PC-9 (cell line): Measurements from ENCODE around the gene FPGS. TPM values are rescaled to one million over a fixed set of nuclear protein-coding genes. Genes with fewer than 3 reads are reported as not detected.
A peak's percentile ranks its signal among the peaks of the same experiment; 100 is the strongest.

Experiments used
- BruUV-seq: library from RNA; stranded (reverse); fragments of 400-500 nt; replicated peaks from 2 replicates; lab custom pipeline; 2021; lab: Mats Ljungman, UMichigan
- CTCF ChIA-PET: fragments of 300-600 bp; sonication (Branson Sonifier 250); formaldehyde crosslinking; loops from one replicate; lab custom pipeline; 2022; ENCODE audit warnings: antibody characterized with exemption; lab: Charles Lee
- POLR2A ChIA-PET: fragments of 300-600 bp; sonication (Branson Sonifier 250); formaldehyde crosslinking; loops from one replicate; lab custom pipeline; 2022; ENCODE audit warnings: antibody characterized with exemption; ENCODE audit not compliant: unreplicated experiment; lab: Charles Lee
- DNase-seq, 2 experiments: peaks; one replicate each; pipeline versions ENCODE4 v3.0.0 to v3.0.0-alpha.2; 2015 to 2022; ENCODE audit warnings: mixed read lengths in 1 of 2
- H2AFZ ChIP-seq: fragments of 200-600 bp; sonication (generic); 2 replicates; pipeline ENCODE4 v1.8.1; 2017; ENCODE audit warnings: antibody characterized with exemption
- H3F3A ChIP-seq: fragments of 200-600 bp; sonication (generic); 2 replicates; pipeline ENCODE4 v1.8.1; 2017; ENCODE audit warnings: antibody characterized with exemption, mild to moderate bottlenecking, low read depth; ENCODE audit not compliant: insufficient read depth
- H3K27ac ChIP-seq: fragments of 200-600 bp; sonication (generic); 2 replicates; pipeline ENCODE4 v1.6.1; 2016; ENCODE audit warnings: mixed run types
- H3K27me3 ChIP-seq: fragments of 200-600 bp; sonication (generic); 2 replicates; pipeline ENCODE4 v1.6.1; 2016; ENCODE audit warnings: low read depth, mixed run types; ENCODE audit not compliant: insufficient read depth
- H3K36me3 ChIP-seq: fragments of 200-600 bp; sonication (generic); 2 replicates; pipeline ENCODE4 v1.6.1; 2016; ENCODE audit warnings: low read depth, mixed run types
- H3K4me1 ChIP-seq: fragments of 200-600 bp; sonication (generic); replicated peaks from 2 replicates; pipeline ENCODE4 v1.6.1; 2016; ENCODE audit warnings: mixed run types; ENCODE audit not compliant: insufficient read depth
- H3K4me2 ChIP-seq: fragments of 200-600 bp; sonication (generic); 2 replicates; pipeline ENCODE4 v1.6.1; 2017; ENCODE audit warnings: mixed run types
- H3K4me3 ChIP-seq: fragments of 200-600 bp; sonication (generic); 2 replicates; pipeline ENCODE4 v1.6.1; 2016; ENCODE audit warnings: mixed run types
- H3K79me2 ChIP-seq: fragments of 200-600 bp; sonication (generic); 2 replicates; pipeline ENCODE4 v1.6.1; 2017; ENCODE audit warnings: low read depth, mixed run types
- H3K9me2 ChIP-seq: fragments of 200-600 bp; sonication (generic); 2 replicates; pipeline ENCODE4 v1.8.1; 2017; ENCODE audit warnings: mild to moderate bottlenecking; ENCODE audit not compliant: insufficient read depth
- H3K9me3 ChIP-seq: fragments of 200-600 bp; sonication (generic); 2 replicates; pipeline ENCODE4 v1.8.1; 2016; ENCODE audit warnings: low read depth; ENCODE audit not compliant: insufficient read depth
- H4K20me1 ChIP-seq: fragments of 200-600 bp; sonication (generic); 2 replicates; pipeline ENCODE4 v1.8.1; 2017; ENCODE audit not compliant: insufficient read depth
- EZH2 ChIP-seq: fragments of 200-600 bp; sonication (generic); IDR thresholded peaks from 2 replicates; pipeline ENCODE4 v1.8.0; 2017; ENCODE audit warnings: antibody characterized with exemption, low read depth
- intact Hi-C: fragments of 100-400 bp; cut with micrococcal nuclease; formaldehyde crosslinking; loops from one replicate; pipeline ENCODE4 v1.10.0; 2022; ENCODE audit not compliant: unreplicated experiment
- total RNA-seq: library from RNA; stranded (reverse); gene quantifications from 2 replicates; pipeline ENCODE4 v1.2.3, GENCODE V29; 2021
- TF ChIP-seq, protein P1 (sequence below): fragments of 200-600 bp; sonication (generic); conservative IDR thresholded peaks from 2 replicates; pipeline ENCODE4 v1.6.1; 2017; ENCODE audit warnings: mixed run types, antibody characterized with exemption, mild to moderate bottlenecking, moderate library complexity

The FPGS gene
- total RNA-seq, 1 experiment from 2014 or later: 152 TPM

DNA sequence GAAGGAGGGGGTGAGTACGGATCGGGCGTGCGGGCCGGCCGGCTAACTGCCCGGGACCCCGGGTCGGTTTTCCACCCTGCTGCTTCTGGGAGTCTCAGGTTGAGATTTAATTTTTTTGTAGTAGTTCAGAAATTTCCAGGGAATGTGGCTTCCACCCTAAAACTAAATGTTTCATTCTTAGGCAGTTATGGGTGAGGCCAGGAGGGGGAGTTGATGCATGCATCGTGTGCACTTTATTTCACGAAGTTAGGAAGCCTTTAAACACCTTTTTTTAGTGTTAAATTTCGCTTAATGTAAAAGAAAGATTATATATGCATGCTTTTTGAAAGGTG is 15.9 kb upstream of the FPGS start:
- H3K4me2 ChIP-seq: peak overlapping the region; percentile 73
- no peaks in the 10 kb centered on the region for H3K9me3 ChIP-seq
- peaks cover 40% of the 10 kb centered on the region for H3F3A ChIP-seq
- H3K9me2 ChIP-seq: no peaks in the 10 kb centered on the region
- no peaks in the 10 kb centered on the region for H3K27me3 ChIP-seq
- ChIA-PET CTCF (interaction anchor here (0.6 kb wide), 1 partner anchor 14 kb away, joined by 3 read pairs; no protein-coding TSS in a partner anchor), POLR2A (no interaction called here)
- TF ChIP-seq, protein P1, sequence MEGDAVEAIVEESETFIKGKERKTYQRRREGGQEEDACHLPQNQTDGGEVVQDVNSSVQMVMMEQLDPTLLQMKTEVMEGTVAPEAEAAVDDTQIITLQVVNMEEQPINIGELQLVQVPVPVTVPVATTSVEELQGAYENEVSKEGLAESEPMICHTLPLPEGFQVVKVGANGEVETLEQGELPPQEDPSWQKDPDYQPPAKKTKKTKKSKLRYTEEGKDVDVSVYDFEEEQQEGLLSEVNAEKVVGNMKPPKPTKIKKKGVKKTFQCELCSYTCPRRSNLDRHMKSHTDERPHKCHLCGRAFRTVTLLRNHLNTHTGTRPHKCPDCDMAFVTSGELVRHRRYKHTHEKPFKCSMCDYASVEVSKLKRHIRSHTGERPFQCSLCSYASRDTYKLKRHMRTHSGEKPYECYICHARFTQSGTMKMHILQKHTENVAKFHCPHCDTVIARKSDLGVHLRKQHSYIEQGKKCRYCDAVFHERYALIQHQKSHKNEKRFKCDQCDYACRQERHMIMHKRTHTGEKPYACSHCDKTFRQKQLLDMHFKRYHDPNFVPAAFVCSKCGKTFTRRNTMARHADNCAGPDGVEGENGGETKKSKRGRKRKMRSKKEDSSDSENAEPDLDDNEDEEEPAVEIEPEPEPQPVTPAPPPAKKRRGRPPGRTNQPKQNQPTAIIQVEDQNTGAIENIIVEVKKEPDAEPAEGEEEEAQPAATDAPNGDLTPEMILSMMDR: peak; percentile 65
- TF ChIP-seq EZH2: no peak
- peaks cover 30% of the 10 kb centered on the region for H3K36me3 ChIP-seq
- peaks cover 46% of the 10 kb centered on the region for H3K79me2 ChIP-seq
- H3K27ac ChIP-seq: no peak overlapping the region
- H3K4me3 ChIP-seq: peak overlapping the region; percentile 99
- no peak overlapping the region for H2AFZ ChIP-seq
- no peak for DNase-seq
- peaks cover 8% of the 10 kb centered on the region for H3K4me1 ChIP-seq
- intact Hi-C loops: loop anchor here (1.0 to 5.0 kb wide), 3 partner anchors 17 to 131 kb away; partner anchors contain the start of gene ST6GALNAC4
- no TSS peak for BruUV-seq
- peaks cover 56% of the 10 kb centered on the region for H4K20me1 ChIP-seq

DNA sequence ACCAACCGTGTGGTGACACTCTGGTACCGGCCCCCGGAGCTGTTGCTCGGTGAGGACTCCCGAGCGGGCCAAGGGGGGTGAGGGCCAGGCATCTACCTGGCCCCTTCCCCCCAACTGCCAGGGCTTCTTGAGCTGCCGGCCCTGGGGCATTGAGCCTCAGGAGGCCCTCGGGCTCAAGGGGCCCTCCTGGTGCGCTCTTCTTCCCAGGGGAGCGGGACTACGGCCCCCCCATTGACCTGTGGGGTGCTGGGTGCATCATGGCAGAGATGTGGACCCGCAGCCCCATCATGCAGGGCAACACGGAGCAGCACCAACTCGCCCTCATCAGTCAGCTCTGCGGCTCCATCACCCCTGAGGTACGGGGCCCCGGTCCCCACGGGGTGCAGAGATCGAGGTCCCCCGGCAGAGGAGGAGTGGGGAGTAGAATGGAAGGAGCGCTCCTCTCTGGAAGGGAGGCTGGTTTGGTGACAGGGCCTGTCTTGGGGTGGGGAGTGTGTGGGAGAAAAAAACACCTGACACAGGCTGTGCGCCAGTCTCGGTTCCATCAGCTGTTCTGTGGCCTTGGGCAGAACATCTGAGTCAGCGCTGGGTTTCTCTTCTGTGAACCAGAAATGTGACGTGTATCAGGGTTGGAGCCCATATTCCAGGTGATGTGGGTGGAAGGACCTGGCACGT is 14.2 kb upstream of the FPGS start:
- Histone ChIP-seq H3K36me3 (peaks cover 30% of the 10 kb centered on the region), H2AFZ (no peak overlapping the region), H3K79me2 (peaks cover 46% of the 10 kb centered on the region), H3K27ac (no peak overlapping the region), H3F3A (peaks cover 46% of the 10 kb centered on the region), H3K4me3 (no peak overlapping the region), H4K20me1 (peaks cover 65% of the 10 kb centered on the region), H3K4me1 (peaks cover 8% of the 10 kb centered on the region), H3K4me2 (no peak overlapping the region), H3K9me3 (no peaks in the 10 kb centered on the region), H3K27me3 (no peaks in the 10 kb centered on the region), H3K9me2 (no peaks in the 10 kb centered on the region)
- ChIA-PET POLR2A (no interaction called here), CTCF (interaction anchor here (0.6 kb wide), 1 partner anchor 81 kb away, joined by 4 read pairs; no protein-coding TSS in a partner anchor)
- intact Hi-C loops: loop anchor here (5.0 kb wide), 1 partner anchor 129 kb away; the partner anchor contains the start of gene ST6GALNAC4
- TF ChIP-seq EZH2: no peak
- TF ChIP-seq, protein P1: no peak
- no peak for DNase-seq
- no TSS peak for BruUV-seq

DNA sequence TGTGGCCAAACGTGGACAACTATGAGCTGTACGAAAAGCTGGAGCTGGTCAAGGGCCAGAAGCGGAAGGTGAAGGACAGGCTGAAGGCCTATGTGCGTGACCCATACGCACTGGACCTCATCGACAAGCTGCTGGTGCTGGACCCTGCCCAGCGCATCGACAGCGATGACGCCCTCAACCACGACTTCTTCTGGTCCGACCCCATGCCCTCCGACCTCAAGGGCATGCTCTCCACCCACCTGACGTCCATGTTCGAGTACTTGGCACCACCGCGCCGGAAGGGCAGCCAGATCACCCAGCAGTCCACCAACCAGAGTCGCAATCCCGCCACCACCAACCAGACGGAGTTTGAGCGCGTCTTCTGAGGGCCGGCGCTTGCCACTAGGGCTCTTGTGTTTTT is 13.5 kb upstream of the FPGS start:
- H3K36me3 ChIP-seq: peaks cover 30% of the 10 kb centered on the region
- CTCF ChIA-PET: no interaction called here
- no peak overlapping the region for H3K4me3 ChIP-seq
- peaks cover 46% of the 10 kb centered on the region for H3K79me2 ChIP-seq
- peaks cover 52% of the 10 kb centered on the region for H3F3A ChIP-seq
- H2AFZ ChIP-seq: no peak overlapping the region
- intact Hi-C loops: loop anchor here (5.0 kb wide), 1 partner anchor 128 kb away; the partner anchor contains the start of gene ST6GALNAC4
- H3K27ac ChIP-seq: no peak overlapping the region
- no peaks in the 10 kb centered on the region for H3K27me3 ChIP-seq
- BruUV-seq: no TSS peak
- peaks cover 8% of the 10 kb centered on the region for H3K4me1 ChIP-seq
- DNase-seq: no peak
- peaks cover 65% of the 10 kb centered on the region for H4K20me1 ChIP-seq
- POLR2A ChIA-PET: no interaction called here
- no peaks in the 10 kb centered on the region for H3K9me3 ChIP-seq
- TF ChIP-seq, protein P1: no peak
- no peak overlapping the region for H3K4me2 ChIP-seq
- no peaks in the 10 kb centered on the region for H3K9me2 ChIP-seq
